GM23338 (cell line): Measurements from ENCODE around the gene MAMDC2. TPM values are rescaled to one million over a fixed set of nuclear protein-coding genes. Genes with fewer than 3 reads are reported as not detected.

Source experiments
- ATAC-seq: fragments of 200-7000 bp; cut with Tn5 transposase; 3 replicates; pipeline ENCODE4 v1.9.1; 2020
- DNase-seq: peaks from one replicate; pipeline ENCODE4 v3.0.0-alpha.2; 2015; ENCODE audit warnings: low spot score
- H2AFZ ChIP-seq: fragments of 200-600 bp; sonication (generic); 2 replicates; pipeline ENCODE4 v1.8.0; 2016; ENCODE audit warnings: antibody characterized with exemption, mild to moderate bottlenecking, moderate library complexity
- H3F3A ChIP-seq: fragments of 200-600 bp; sonication (generic); replicated peaks from 2 replicates; pipeline ENCODE4 v1.8.0; 2017; ENCODE audit warnings: antibody characterized with exemption, mixed run types, low read depth
- H3K27ac ChIP-seq: fragments of 200-600 bp; sonication (generic); 2 replicates; pipeline ENCODE4 v1.6.1; 2016; ENCODE audit warnings: low read depth
- H3K27me3 ChIP-seq: fragments of 200-600 bp; sonication (generic); 2 replicates; pipeline ENCODE4 v1.8.0; 2016; ENCODE audit warnings: mild to moderate bottlenecking, mixed run types, moderate library complexity; ENCODE audit not compliant: insufficient read depth
- H3K36me3 ChIP-seq: fragments of 200-600 bp; sonication (generic); 2 replicates; pipeline ENCODE4 v1.8.0; 2016; ENCODE audit warnings: mild to moderate bottlenecking; ENCODE audit not compliant: insufficient read depth
- H3K4me1 ChIP-seq: fragments of 200-600 bp; sonication (generic); 2 replicates; pipeline ENCODE4 v1.8.0; 2016; ENCODE audit warnings: mild to moderate bottlenecking, moderate library complexity; ENCODE audit not compliant: insufficient read depth
- H3K4me2 ChIP-seq: fragments of 200-600 bp; sonication (generic); 2 replicates; pipeline ENCODE4 v1.7.1; 2017; ENCODE audit warnings: mixed run types
- H3K4me3 ChIP-seq: fragments of 200-600 bp; sonication (generic); 2 replicates; pipeline ENCODE4 v1.6.1; 2016; ENCODE audit warnings: mixed run types
- H3K79me2 ChIP-seq: fragments of 200-600 bp; sonication (generic); replicated peaks from 2 replicates; pipeline ENCODE4 v1.8.0; 2017; ENCODE audit warnings: mild to moderate bottlenecking; ENCODE audit not compliant: insufficient read depth
- H3K9me2 ChIP-seq: fragments of 200-600 bp; sonication (generic); 2 replicates; pipeline ENCODE4 v1.8.0; 2017; ENCODE audit not compliant: insufficient read depth
- H4K20me1 ChIP-seq: fragments of 200-600 bp; sonication (generic); replicated peaks from 2 replicates; pipeline ENCODE4 v1.8.0; 2017; ENCODE audit warnings: mild to moderate bottlenecking; ENCODE audit not compliant: insufficient read depth
- H3K27ac Mint-ChIP-seq: 2 replicates; pipeline ENCODE4 v1.8.0; 2020; ENCODE audit warnings: inconsistent platforms, mild to moderate bottlenecking, moderate library complexity, mixed read lengths
- H3K27me3 Mint-ChIP-seq: 3 replicates; pipeline ENCODE4 v1.8.0; 2022; ENCODE audit warnings: low read depth, mild to moderate bottlenecking, moderate library complexity, mixed read lengths, inconsistent platforms; ENCODE audit not compliant: insufficient read depth, poor library complexity
- H3K36me3 Mint-ChIP-seq: 3 replicates; pipeline ENCODE4 v1.8.0; 2021; ENCODE audit warnings: low read depth, mild to moderate bottlenecking, inconsistent platforms, moderate library complexity, mixed read lengths
- H3K4me1 Mint-ChIP-seq: 3 replicates; pipeline ENCODE4 v1.8.0; 2020; ENCODE audit warnings: mild to moderate bottlenecking, inconsistent platforms, mixed read lengths
- H3K4me3 Mint-ChIP-seq: 3 replicates; pipeline ENCODE4 v1.8.0; 2021; ENCODE audit warnings: moderate library complexity, mild to moderate bottlenecking, inconsistent platforms, mixed read lengths
- H3K9me3 Mint-ChIP-seq: 3 replicates; pipeline ENCODE4 v1.8.0; 2020; ENCODE audit warnings: moderate library complexity, mild to moderate bottlenecking, inconsistent platforms, mixed read lengths
- CTCF ChIP-seq, 2 experiments: fragments of 200-600 bp in 1 of 2; sonication (generic) in 1 of 2; conservative IDR thresholded peaks; 2 replicates each; pipeline versions ENCODE4 v1.5.1 to v1.6.1; 2016 to 2017; ENCODE audit warnings: antibody characterized with exemption in 2 of 2, low read depth in 2 of 2, mild to moderate bottlenecking in 2 of 2, moderate library complexity in 1 of 2
- ETS1 ChIP-seq: IDR thresholded peaks from 2 replicates; pipeline ENCODE4 v1.6.1; 2016; ENCODE audit warnings: antibody characterized with exemption
- JUNB ChIP-seq: IDR thresholded peaks from one replicate; pipeline ENCODE4 v1.6.1; 2016; ENCODE audit warnings: antibody characterized with exemption; ENCODE audit not compliant: unreplicated experiment
- NANOG ChIP-seq: IDR thresholded peaks from 2 replicates; pipeline ENCODE4 v1.6.1; 2016; ENCODE audit warnings: antibody characterized with exemption, borderline replicate concordance
- STAT1 ChIP-seq: IDR thresholded peaks from one replicate; pipeline ENCODE4 v1.6.1; 2016; ENCODE audit warnings: antibody characterized with exemption; ENCODE audit not compliant: unreplicated experiment
- ZNF331 ChIP-seq: fragments of 250-450 bp; sonication (Bioruptor Pico); IDR thresholded peaks from 2 replicates; pipeline ENCODE4 v1.5.0; 2020; ENCODE audit warnings: low read depth, mild to moderate bottlenecking, moderate library complexity
- ZNF462 ChIP-seq: fragments of 250-450 bp; sonication (Bioruptor Pico); IDR thresholded peaks from 2 replicates; pipeline ENCODE4 v1.5.0; 2020; ENCODE audit warnings: mild to moderate bottlenecking, moderate library complexity
- polyA plus RNA-seq: library from polyadenylated mRNA; unstranded; fragments of >200 nt; fragmentation: Nextera tagmentation; extraction: Ambion mirVana; gene quantifications from 2 replicates; pipeline ENCODE4 v1.2.1, GENCODE V29; 2016
- total RNA-seq: library from RNA; depleted of rRNA; stranded (reverse); fragments of >200 nt; shearing (Covaris generic); gene quantifications from 2 replicates; pipeline ENCODE4 v1.2.3, GENCODE V29; 2014

MAMDC2 gene
- total and polyA plus RNA-seq, 2 experiments from 2014 or later, result 7.7 to 19.6 TPM

- Histone ChIP-seq H3K27ac (no peak overlapping the region), H3K9me2 (no peaks in the 10 kb centered on the region), H3K27me3 (no peaks in the 10 kb centered on the region), H4K20me1 (no peaks in the 10 kb centered on the region), H3K4me1 (no peaks in the 10 kb centered on the region), H3F3A (no peaks in the 10 kb centered on the region), H3K4me2 (no peak overlapping the region), H2AFZ (no peak overlapping the region), H3K4me3 (no peak overlapping the region), H3K79me2 (no peaks in the 10 kb centered on the region), H3K36me3 (0 out of 2 replicates have a peak, but pooled peaks cover 5% of the 10 kb centered on the region)
- H3K27ac Mint-ChIP-seq, result no peak overlapping the region
- no peaks in the 10 kb centered on the region; the same call in 2 of the 3 replicates for H3K36me3 Mint-ChIP-seq
- no peak for TF ChIP-seq ZNF331 (CRISPR knock-in tag)
- TF ChIP-seq STAT1, result no peak
- no peak for TF ChIP-seq CTCF (conservative IDR thresholded peaks at IDR 0.05; ENCODE audit: low read depth in 2 of 2)
- TF ChIP-seq JUNB, result no peak
- TF ChIP-seq NANOG, result no peak
- no peak for TF ChIP-seq ZNF462 (CRISPR knock-in tag)
- no peak for TF ChIP-seq ETS1
- peaks cover 2% of the 10 kb centered on the region for H3K27me3 Mint-ChIP-seq
- DNase-seq, result no peak
- ATAC-seq, result no peak
- no peaks in the 10 kb centered on the region; the same call in 2 of the 3 replicates for H3K4me1 Mint-ChIP-seq
- no peaks in the 10 kb centered on the region; the same call in 2 of the 3 replicates for H3K9me3 Mint-ChIP-seq
- no peak overlapping the region for H3K4me3 Mint-ChIP-seq
Measured at GRCh38 chr9:70144131-70144503, 100.5 kb downstream of the MAMDC2 start.
